A549 treated with AZD9567 at 1 μM for 4 hours (cell line): ENCODE measurements around the gene ZNF559. TPM values are rescaled to one million over a fixed set of nuclear protein-coding genes. Genes with fewer than 3 reads are reported as not detected.

Experiments used
- total RNA-seq: library from RNA; stranded (reverse); fragments of 200-300 nt; extraction: Qiagen RNA extraction; gene quantifications from 5 replicates; pipeline ENCODE4 v1.2.3, GENCODE V29; 2022; ENCODE audit not compliant: insufficient read depth

The ZNF559 gene
- total RNA-seq, result 1.8 to 4.5 TPM (median 4.4 TPM) in 5 replicates

DNA sequence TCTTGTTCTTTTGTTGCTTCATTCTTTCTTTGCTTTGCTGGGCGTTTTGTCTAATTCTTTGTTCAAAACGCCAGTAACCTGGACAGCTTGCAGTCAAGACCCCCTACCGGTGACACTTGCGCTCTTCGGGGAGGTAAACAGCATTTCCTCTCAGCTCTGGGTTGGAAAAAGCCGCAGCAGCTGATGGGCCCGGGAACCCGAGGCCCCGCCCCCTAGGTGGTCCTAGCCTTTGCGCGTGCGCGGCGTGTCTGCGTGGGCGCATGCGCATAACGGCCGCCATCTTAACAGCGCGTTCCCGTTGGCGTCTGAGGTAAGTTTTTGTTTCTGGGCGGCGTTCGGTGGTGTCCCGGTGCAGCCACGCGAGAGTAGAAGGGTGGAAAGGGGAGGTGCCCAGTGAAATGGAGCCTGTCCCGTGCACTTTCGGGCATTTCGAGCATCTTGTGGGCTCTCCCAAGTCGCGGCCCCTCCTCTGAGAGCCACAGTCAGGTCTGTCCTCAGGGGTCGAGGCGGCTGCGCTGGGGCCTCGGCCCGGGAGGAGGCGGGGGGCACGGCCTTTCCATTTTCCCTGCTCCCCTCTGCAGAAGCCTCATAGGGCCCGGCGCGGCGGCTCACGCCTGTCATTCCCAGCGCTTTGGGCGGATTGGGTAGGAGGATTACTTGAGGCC lies at the start of gene ZNF559:
Gene ZNF559, plus strand, starts transcription at position 261 of the 665 bp plus-strand sequence. CDS start 14,371 bp downstream, outside the sequence.

DNA sequence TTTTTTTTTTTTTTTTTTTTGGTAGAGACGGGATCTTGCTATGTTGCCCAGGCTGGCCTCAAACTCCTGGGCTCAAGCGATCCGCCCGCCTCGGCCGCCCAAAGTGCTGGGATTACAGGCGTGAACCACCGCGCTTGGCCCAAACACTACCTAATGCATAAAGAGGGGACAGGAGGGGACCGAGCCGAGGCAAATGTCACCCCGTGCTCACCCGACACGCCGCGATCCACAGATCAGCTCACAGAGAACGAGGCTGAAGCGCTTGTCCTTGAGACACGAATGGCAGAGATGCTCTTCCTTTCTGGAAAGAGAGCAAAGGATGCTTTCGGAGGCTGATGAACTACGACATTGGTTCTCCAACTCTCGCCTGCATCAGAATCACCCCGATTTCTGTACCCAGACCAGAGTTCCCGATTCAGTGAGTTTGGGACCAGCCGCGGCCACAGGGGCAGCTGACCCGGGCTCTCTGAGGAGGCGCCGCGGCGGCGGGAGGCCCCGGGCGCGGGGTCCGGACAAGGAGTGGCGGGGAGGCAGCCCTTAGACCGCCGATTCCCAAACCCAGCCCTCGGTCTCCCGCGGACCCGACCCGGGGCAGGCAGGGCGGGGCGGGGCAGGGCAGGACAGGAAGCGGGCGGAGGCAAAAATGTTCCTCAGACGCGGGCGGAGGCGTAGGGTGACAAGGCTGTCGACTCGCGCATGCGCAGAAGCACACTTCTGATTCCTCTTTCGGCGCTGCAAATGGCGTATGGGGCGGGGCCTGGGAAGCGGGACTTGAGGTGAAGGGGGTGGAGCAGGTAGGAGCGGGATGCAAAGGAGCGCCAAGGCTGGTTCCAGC lies 14.6 kb upstream of the ZNF559 start, which contains the start of gene ZNF699:
Gene ZNF699, minus strand, starts transcription at position 700 of the 835 bp plus-strand sequence. CDS start 4,719 bp downstream, outside the sequence.

DNA sequence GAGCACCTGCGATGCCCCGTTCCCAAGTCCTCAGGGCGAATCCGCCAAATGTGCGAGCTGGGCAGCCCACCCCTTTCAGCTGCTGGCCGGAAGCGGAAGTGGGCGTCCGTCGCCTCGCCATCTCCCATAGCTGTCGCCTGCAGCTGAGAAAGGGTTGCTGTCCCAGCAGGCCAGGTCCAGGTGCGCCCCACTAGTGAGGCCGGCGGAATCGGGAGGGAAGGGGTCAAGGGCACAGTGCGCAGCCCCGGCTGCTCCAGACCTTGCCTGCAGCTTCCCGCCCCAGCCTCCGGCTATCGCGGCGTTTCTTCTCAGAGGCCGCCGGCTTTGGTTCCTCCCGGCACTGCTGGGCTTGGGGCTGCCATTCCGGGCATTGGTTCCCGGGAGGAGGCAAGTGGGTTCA lies 38.9 kb downstream of the ZNF559 start, which contains the start of gene ZNF177:
Gene ZNF177, plus strand, starts transcription at position 109 of the 400 bp plus-strand sequence. CDS start 15,299 bp downstream, outside the sequence.

Other genes with a start within 250 kb of the ZNF559 start
- not detected in 5 replicates for gene OR1M1, start 237.1 kb upstream of the ZNF559 start, total RNA-seq
- not detected in 5 replicates for gene OR7G2, start 216.7 kb upstream of the ZNF559 start, total RNA-seq
- gene OR7G1, start 208.4 kb upstream of the ZNF559 start, total RNA-seq, result not detected in 5 replicates
- gene OR7G3, start 197.2 kb upstream of the ZNF559 start, total RNA-seq, result not detected in 5 replicates
- gene ZNF317, start 183.8 kb upstream of the ZNF559 start, total RNA-seq, result 15.9 to 19.9 TPM (median 18.5 TPM) in 5 replicates
- gene OR7D2, start 145.2 kb upstream of the ZNF559 start, total RNA-seq, result not detected in 5 replicates
- gene OR7D4, start 104.6 kb upstream of the ZNF559 start, total RNA-seq, result not detected in 5 replicates
- not detected in 5 replicates for gene OR7E24, start 73.2 kb upstream of the ZNF559 start, total RNA-seq
- gene ZNF699, start 14.3 kb upstream of the ZNF559 start, total RNA-seq, result 0.82 to 1.7 TPM (median 1.2 TPM) in 5 replicates
- 0.34 to 0.64 TPM (median 0.51 TPM) in 4 of 5 replicates, not detected in the other for gene ZNF177, start 38.8 kb downstream of the ZNF559 start, total RNA-seq
- gene ZNF266, start 111.4 kb downstream of the ZNF559 start, total RNA-seq, result 3.1 to 3.5 TPM (median 3.2 TPM) in 5 replicates
- gene ZNF560, start 174.4 kb downstream of the ZNF559 start, total RNA-seq, result not detected in 5 replicates
- gene ZNF426, start 214.5 kb downstream of the ZNF559 start, total RNA-seq, result 0.63 to 0.95 TPM (median 0.74 TPM) in 5 replicates